B cell (primary cell): Measurements from ENCODE around the gene SPINT3. TPM values are rescaled to one million over a fixed set of nuclear protein-coding genes. Genes with fewer than 3 reads are reported as not detected.

Experiments used
- ATAC-seq: fragments of 200-7000 bp; cut with Tn5 transposase; one replicate; pipeline ENCODE4 v1.10.0; 2021; ENCODE audit warnings: low read depth, mild to moderate bottlenecking, moderate number of reproducible peaks, moderate library complexity
- CTCF ChIA-PET: fragments of 350-600 bp; sonication (Branson Sonifier 250); formaldehyde crosslinking; loops from one replicate; lab custom pipeline; 2021; ENCODE audit warnings: antibody characterized with exemption, inconsistent platforms; lab: Charles Lee
- POLR2A ChIA-PET: fragments of 350-600 bp; sonication (Branson Sonifier 250); formaldehyde crosslinking; loops from one replicate; lab custom pipeline; 2021; ENCODE audit warnings: antibody characterized with exemption; lab: Charles Lee
- DNase-seq: peaks from one replicate; pipeline ENCODE4 v3.0.0; 2013
- H2AFZ ChIP-seq: 2 replicates; pipeline ENCODE4 v1.6.1; 2012; ENCODE audit warnings: mild to moderate bottlenecking, low read depth, low read length; ENCODE audit not compliant: insufficient read depth, poor library complexity, severe bottlenecking
- H3K27ac ChIP-seq, 2 donors: 1 replicate in 1 of 2; 2 replicates in 1 of 2; pipeline ENCODE4 v1.5.1; 2012 to 2013; ENCODE audit warnings: low read length in 2 of 2, mild to moderate bottlenecking in 2 of 2, moderate library complexity in 1 of 2
- H3K27me3 ChIP-seq, 4 experiments: fragments of 200-600 bp in 1 of 4; sonication (generic) in 1 of 4; replicated peaks in 1 of 4; 1 replicate in 2 of 4; 2 replicates in 2 of 4; pipeline versions ENCODE4 v1.6.1 to v1.7.0; 2013 to 2016; ENCODE audit warnings: low read length in 3 of 4, mild to moderate bottlenecking in 2 of 4, mixed read lengths in 1 of 4, moderate library complexity in 1 of 4; ENCODE audit not compliant: insufficient read depth in 4 of 4, control insufficient read depth in 3 of 4; ENCODE audit errors: control extremely low read depth in 1 of 4
- H3K36me3 ChIP-seq, 2 experiments: replicated peaks in 1 of 2; 1 replicate in 1 of 2; 2 replicates in 1 of 2; pipeline versions ENCODE4 v1.6.1 to v1.7.1; 2013; ENCODE audit warnings: low read length in 1 of 2; ENCODE audit not compliant: insufficient read depth in 2 of 2, control insufficient read depth in 1 of 2; ENCODE audit errors: control extremely low read depth in 1 of 2, extremely low read depth in 1 of 2
- H3K4me1 ChIP-seq, 2 donors: fragments of 200-600 bp in 1 of 2; sonication (generic) in 1 of 2; 1 replicate in 1 of 2; 2 replicates in 1 of 2; pipeline versions ENCODE4 v1.5.1 to v1.6.1; 2013 to 2017; ENCODE audit warnings: low read length in 2 of 2; ENCODE audit not compliant: control insufficient read depth in 2 of 2, insufficient read depth in 2 of 2
- H3K4me2 ChIP-seq: replicated peaks from 2 replicates; pipeline ENCODE3; 2012; ENCODE audit warnings: mild to moderate bottlenecking, low read depth, low read length; ENCODE audit not compliant: poor library complexity, severe bottlenecking
- H3K4me3 ChIP-seq, 5 experiments: fragments of 200-600 bp in 1 of 5; sonication (generic) in 1 of 5; 1 replicate in 3 of 5; 2 replicates in 2 of 5; pipeline versions ENCODE4 v1.5.1 to v1.7.0; 2011 to 2016; ENCODE audit warnings: low read length in 4 of 5, mild to moderate bottlenecking in 4 of 5, low read depth in 2 of 5, control low read depth in 1 of 5, moderate library complexity in 1 of 5; ENCODE audit not compliant: insufficient read depth in 1 of 5; ENCODE audit errors: control extremely low read depth in 1 of 5, extremely low read depth in 1 of 5
- H3K79me2 ChIP-seq: fragments of 200-600 bp; sonication (generic); one replicate; pipeline ENCODE4 v1.6.0; 2016; ENCODE audit warnings: low read length; ENCODE audit not compliant: control insufficient read depth, insufficient read depth
- H3K9ac ChIP-seq: fragments of 200-600 bp; sonication (generic); 2 replicates; pipeline ENCODE4 v1.6.1; 2017; ENCODE audit warnings: mild to moderate bottlenecking, low read length, moderate library complexity
- H3K9me3 ChIP-seq, 3 donors: one replicate each; pipeline versions ENCODE4 v1.6.1 to v1.7.1; 2013; ENCODE audit warnings: low read length in 2 of 3; ENCODE audit not compliant: control insufficient read depth in 2 of 3, insufficient read depth in 1 of 3; ENCODE audit errors: control extremely low read depth in 1 of 3
- H4K20me1 ChIP-seq: 2 replicates; pipeline ENCODE4 v1.6.0; 2012; ENCODE audit warnings: mild to moderate bottlenecking, low read length; ENCODE audit not compliant: insufficient read depth, control insufficient read depth, poor library complexity, severe bottlenecking
- H3K27ac Mint-ChIP-seq: one replicate; pipeline ENCODE4 v1.8.0; 2021; ENCODE audit warnings: mixed read lengths
- H3K27me3 Mint-ChIP-seq: one replicate; pipeline ENCODE4 v1.8.0; 2021; ENCODE audit warnings: mixed read lengths
- H3K4me1 Mint-ChIP-seq: one replicate; pipeline ENCODE4 v1.8.0; 2021; ENCODE audit warnings: mixed read lengths
- H3K4me3 Mint-ChIP-seq: one replicate; pipeline ENCODE4 v1.8.0; 2021; ENCODE audit warnings: mixed read lengths
- H3K9me3 Mint-ChIP-seq: one replicate; pipeline ENCODE4 v1.8.0; 2022; ENCODE audit warnings: mixed read lengths; ENCODE audit not compliant: insufficient read depth
- CTCF ChIP-seq: fragments of 200-600 bp; IDR thresholded peaks from one replicate; pipeline ENCODE4 v1.8.0; 2022; ENCODE audit warnings: antibody characterized with exemption, mild to moderate bottlenecking
- EZH2 ChIP-seq: IDR thresholded peaks from 2 replicates; pipeline ENCODE4 v1.6.1; 2012; ENCODE audit warnings: borderline replicate concordance, low read depth, mild to moderate bottlenecking, moderate library complexity, low read length; ENCODE audit not compliant: insufficient read depth, poor library complexity, severe bottlenecking
- WGBS: methylation state at CpG from one replicate; pipeline ENCODE4 v1.1.5; 2013; ENCODE audit warnings: missing lambda C conversion rate; ENCODE audit not compliant: insufficient coverage; 5-methylcytosine and 5-hydroxymethylcytosine counted together
- intact Hi-C: fragments of 100-400 bp; cut with micrococcal nuclease; formaldehyde crosslinking; loops from one replicate; pipeline ENCODE4 v1.10.0; 2022
- polyA plus RNA-seq: library from polyadenylated mRNA; depleted of rRNA; stranded (reverse); fragments of >200 nt; gene quantifications from 2 replicates; pipeline ENCODE4 v1.2.3, GENCODE V29; 2012
- total RNA-seq, 2 donors: library from RNA; stranded (reverse); fragments of 120-200 nt in 1 of 2; gene quantifications; 1 replicate in 1 of 2; 2 replicates in 1 of 2; pipeline versions ENCODE4 v1.2.3 to v1.2.4, GENCODE V29; 2013 to 2022

Gene SPINT3
- total and polyA plus RNA-seq, 2 donors (not counting 1 experiment from before 2014, with no cell fraction given), result not detected

GRCh38 chr20:45465491-45466266, 49.7 kb downstream of the SPINT3 start:
- H3K36me3 ChIP-seq, result no peaks in the 10 kb centered on the region
- POLR2A ChIA-PET, result no interaction called here
- H3K4me2 ChIP-seq, result no peak overlapping the region
- peaks cover 37% of the 10 kb centered on the region for H3K27me3 Mint-ChIP-seq
- H3K4me1 Mint-ChIP-seq, result peaks cover 10% of the 10 kb centered on the region
- ATAC-seq (no peak), DNase-seq (no peak)
- TF ChIP-seq EZH2, result no peak
- TF ChIP-seq CTCF, result no peak
- WGBS, result no CpG with 5 or more reads among the region's 1 CpG
- peaks cover 12 to 14% of the 10 kb centered on the region in 2 donors for H3K4me1 ChIP-seq
- H3K9me3 Mint-ChIP-seq, result no peaks in the 10 kb centered on the region
- H3K4me3 Mint-ChIP-seq, result no peak overlapping the region
- no peak overlapping the region for H3K4me3 ChIP-seq
- H3K9me3 ChIP-seq, result peaks cover 0 to 8% (median 0%) of the 10 kb centered on the region in 3 donors
- no peaks in the 10 kb centered on the region for H3K79me2 ChIP-seq
- no peak overlapping the region for H2AFZ ChIP-seq
- H3K27me3 ChIP-seq, result peaks cover 0 to 40% (median 19%) of the 10 kb centered on the region in 4 experiments
- no peak overlapping the region for H3K9ac ChIP-seq
- H3K27ac Mint-ChIP-seq, result no peak overlapping the region
- intact Hi-C loops, result no loop called here
- no peaks in the 10 kb centered on the region for H4K20me1 ChIP-seq
- H3K27ac ChIP-seq, result no peak overlapping the region
- CTCF ChIA-PET, result interaction anchor here (0.6 to 2.7 kb wide), 7 partner anchors 13 to 634 kb away, joined by 3 to 20 read pairs (median 4); no protein-coding TSS in a partner anchor

GRCh38 chr20:45463709-45464108, 51.7 kb downstream of the SPINT3 start:
- H3K4me1 Mint-ChIP-seq, result no peaks in the 10 kb centered on the region
- Histone ChIP-seq H3K27ac (no peak overlapping the region), H3K79me2 (no peaks in the 10 kb centered on the region), H3K4me3 (no peak overlapping the region), H3K9ac (no peak overlapping the region), H3K4me1 (no peaks in the 10 kb centered on the region), H3K36me3 (no peaks in the 10 kb centered on the region), H3K4me2 (no peak overlapping the region), H4K20me1 (no peaks in the 10 kb centered on the region), H3K27me3 (peaks cover 0 to 20% (median 11%) of the 10 kb centered on the region in 4 experiments), H3K9me3 (no peaks in the 10 kb centered on the region), H2AFZ (no peak overlapping the region)
- ChIA-PET POLR2A (no interaction called here), CTCF (interaction anchor here (1.2 to 2.7 kb wide), 5 partner anchors 11 to 307 kb away, joined by 3 to 20 read pairs (median 5); no protein-coding TSS in a partner anchor)
- ATAC-seq, result no peak
- DNase-seq, result no peak
- intact Hi-C loops, result no loop called here
- TF ChIP-seq CTCF (no peak), EZH2 (no peak)
- H3K27ac Mint-ChIP-seq, result no peak overlapping the region
- H3K27me3 Mint-ChIP-seq, result peaks cover 27% of the 10 kb centered on the region
- no peak overlapping the region for H3K4me3 Mint-ChIP-seq
- no peaks in the 10 kb centered on the region for H3K9me3 Mint-ChIP-seq
- WGBS, result 88% methylated on average over 1 of the region's 4 CpGs
